Measurements from ENCODE around the gene LYAR.

LYAR gene

DNA sequence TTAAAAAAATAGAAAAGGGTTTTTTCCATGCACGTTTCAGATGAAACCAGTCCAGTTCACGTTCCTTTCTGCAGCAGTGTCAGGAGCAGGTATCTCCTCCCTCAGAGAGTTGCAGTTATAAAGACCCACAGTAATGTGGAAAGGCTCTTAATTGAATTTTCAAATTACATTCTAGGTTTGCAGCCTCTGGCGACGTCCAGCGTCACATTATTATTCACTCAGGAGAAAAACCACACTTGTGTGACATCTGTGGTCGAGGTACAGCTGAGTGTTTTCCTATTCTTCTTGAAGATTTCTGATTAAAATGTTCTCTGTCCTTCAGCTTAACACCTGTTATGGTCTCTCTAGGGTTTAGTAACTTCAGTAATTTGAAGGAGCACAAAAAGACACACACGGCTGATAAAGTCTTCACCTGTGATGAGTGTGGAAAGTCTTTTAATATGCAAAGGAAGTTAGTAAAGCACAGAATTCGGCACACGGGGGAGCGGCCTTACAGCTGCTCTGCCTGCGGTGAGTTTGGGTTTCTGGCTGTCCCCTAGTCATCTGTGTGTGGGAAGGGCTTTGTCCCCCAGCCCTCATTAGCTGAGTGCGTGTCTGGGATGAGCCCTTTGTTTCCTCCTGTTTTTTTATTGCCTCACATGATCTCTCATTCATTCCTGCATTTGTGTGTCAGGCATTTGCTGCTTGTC, 25.7 kb upstream of the LYAR start:
- no peak for DNase-seq

DNA sequence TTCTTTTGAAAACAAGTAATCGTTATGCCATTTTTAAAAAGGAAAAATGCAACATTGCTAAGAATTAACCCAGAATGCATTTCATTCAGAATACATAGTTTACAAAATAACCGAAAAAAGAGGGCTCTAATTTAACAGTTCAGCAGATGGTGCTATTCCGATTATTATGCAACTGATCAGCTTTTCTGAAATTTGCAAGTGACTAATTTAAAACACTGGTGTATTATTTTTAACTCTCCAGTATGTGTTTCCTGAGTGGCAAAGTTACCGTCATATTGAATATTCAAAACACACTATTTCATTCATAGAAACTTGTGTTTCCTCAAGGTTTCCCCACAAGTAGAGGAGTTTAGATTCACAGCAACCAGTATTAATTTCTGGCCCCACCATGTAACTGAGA, 21.2 kb upstream of the LYAR start:
- DNase-seq: no peak

DNA sequence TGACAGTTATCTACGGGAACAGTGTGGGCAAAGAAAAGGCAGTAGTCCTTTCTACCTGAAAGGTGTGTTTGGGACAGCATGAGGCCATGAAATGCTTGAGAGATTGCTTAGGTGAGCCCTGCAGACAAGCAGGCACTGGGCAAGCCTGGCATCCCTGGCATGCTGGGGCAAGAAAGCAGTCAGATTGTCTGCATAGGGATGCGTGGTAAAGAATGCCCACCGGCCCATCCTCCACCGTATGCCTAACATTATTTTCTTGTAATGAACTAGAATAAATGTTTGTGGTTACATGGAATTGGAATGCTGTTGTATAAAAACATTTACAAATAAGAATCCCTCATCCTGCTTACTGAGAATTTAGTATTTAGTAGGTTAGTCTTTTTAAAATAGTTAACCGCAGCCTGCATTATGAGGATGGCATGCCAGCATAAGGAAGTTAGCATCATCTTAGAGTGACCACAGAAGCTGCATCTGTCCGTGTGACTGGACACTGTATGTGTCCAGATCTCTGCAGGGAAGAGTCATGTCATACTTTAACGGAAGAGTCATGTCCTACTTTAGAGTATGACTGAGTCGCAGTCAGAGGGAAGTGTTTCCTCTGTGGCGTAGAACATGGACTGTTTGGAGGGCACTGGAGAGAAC, 19.0 kb upstream of the LYAR start:
- no peak for DNase-seq

DNA sequence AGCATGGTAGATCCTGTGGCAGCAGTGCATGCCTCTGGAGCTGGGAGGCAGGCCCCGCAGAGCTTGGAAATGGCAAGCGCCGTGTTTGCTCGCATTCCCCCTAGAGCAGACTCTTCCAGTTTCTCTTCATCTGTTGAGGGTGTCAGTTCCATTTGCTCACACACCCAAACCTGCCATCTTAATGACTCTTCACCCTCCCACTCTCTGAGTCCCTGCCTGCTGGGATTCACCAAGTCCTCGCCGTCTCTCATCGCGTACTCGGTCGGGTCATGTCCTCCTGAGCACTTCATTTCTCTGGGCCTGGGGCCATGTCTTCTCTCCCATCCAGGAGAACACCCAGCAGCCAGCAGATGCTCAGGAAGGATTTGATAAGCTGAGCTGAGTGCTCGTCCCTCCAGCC, 17.0 kb upstream of the LYAR start:
- no peak for DNase-seq

DNA sequence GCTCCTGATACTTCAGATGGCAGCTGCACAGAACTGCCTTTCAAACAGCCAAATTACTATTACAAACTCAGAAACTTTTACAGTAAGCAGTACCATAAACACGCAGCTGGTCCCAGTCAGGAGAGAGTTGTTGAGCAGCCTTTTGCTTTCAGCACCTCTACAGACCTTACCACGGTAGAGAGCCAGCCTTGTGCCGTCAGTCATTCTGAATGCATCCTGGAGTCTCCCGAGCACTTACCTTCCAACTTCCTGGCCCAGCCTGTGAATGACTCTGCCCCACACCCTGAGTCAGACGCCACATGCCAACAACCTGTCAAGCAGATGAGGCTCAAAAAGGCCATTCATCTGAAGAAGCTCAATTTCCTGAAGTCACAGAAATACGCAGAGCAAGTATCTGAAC, 12.5 kb upstream of the LYAR start:
- DNase-seq: no peak

DNA sequence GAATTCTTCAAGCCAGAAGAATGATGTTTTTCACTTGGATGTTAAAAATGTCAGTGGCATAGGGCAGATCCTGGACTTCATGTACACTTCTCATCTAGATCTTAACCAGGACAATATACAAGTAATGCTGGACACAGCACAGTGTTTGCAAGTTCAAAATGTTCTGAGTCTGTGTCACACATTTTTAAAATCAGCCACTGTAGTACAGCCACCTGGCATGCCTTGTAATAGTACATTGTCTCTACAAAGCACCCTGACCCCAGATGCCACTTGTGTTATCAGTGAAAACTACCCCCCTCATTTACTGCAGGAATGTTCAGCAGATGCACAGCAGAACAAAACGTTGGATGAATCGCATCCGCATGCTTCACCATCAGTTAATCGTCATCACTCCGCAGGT, 12.0 kb upstream of the LYAR start:
- no peak for DNase-seq

DNA sequence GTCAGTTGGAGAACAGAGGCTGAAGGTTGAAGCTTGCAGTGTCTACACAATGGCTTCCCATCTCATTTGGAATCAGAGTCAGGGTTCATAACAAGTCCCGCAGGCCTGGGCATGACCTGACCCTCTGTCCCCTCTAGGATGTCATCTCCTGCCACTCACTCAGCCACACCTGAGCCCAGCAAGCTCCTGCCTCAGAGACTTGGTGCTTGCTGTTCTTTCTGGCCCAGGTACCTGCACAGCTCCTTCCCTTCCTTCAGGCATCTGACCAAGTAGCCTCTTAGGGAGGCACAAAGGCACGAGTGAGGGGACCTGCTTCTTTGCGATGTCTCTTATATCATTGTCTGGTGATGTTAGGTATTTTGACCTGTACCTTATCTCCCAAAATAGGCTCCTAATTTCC, 9.1 kb upstream of the LYAR start:
- DNase-seq: no peak

DNA sequence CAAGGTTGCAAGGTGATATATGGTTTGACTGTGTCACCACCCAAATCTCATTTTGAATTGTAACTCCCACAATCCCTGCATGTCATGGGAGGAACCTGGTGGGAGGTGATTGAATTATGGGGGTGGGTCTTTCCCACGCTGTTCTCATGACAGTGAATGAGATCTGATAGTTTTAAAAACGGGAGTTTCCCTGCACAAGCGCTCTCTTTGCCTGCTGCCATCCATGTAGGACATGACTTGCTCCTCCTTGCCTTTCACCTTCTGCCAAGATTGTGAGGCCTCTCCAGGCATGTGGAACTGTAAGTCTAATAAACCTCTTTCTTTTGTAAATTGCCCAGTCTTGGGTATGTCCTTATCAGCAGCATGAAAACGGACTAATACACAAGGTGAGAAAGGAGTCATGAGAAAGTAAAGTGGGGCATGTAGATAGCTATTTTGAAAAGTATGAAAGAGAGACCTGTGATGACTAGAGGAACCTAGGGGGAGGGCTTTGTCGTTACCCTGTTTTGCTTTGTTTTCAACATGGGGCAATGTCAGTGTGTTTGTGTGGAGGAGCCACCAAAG, 6.4 kb upstream of the LYAR start:
- no peak for DNase-seq

DNA sequence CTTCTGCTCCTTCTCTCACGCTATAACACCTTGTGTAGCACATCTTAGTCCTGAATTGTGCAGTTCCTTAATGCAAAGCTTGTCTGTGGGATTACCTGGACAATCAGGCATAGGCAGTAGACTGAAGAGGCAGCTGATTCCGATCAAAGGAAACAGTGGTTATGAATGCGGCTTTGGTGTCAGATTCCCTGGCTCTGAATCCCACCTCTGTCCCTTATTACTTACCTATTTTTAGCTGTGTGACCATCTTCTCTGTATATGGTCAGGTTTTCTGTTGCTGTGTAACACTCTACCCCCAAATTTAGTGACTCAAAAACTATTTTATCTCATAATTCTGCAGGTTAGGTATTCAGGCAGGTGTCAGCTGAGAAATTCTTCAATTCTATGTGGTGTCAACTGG, 3.3 kb upstream of the LYAR start:
- no peak for DNase-seq

DNA sequence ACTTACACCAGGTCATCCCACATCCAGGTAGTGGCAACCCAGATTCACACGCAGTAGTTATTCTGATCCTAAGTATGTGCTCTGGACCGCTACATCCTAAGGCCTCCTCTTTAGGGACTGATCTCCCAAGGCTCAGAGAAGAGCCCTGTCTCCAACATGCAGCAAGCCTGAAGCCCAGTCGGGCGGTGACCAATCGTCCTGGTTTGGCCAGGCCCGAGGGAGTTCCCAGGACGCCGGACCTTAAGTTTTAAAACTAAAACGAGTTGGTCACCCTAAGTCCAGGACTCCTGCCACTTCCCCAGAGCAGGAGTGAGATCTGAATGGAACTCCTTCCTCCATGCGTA, 385 bp downstream of the LYAR start:
- no peak for DNase-seq

DNA sequence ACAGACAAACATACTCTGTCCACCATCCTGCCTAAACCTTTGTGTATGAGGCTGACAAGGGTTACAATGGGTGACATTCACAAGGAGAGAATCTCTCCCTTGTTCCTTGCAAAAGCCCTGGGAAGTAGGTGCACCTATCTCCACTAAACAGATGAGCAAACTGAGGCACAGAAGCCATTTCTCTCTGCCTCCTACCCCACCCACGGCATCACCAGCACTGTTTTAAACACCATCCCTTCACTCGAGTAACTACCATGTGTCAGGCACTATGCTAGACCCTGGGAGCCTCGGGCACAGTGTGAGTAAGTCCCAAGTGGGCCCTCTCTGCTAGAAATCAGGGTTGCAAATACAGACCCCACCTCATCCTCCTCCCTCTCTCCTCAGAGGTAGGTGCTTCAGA, 899 bp downstream of the LYAR start:
- no peak for DNase-seq

DNA sequence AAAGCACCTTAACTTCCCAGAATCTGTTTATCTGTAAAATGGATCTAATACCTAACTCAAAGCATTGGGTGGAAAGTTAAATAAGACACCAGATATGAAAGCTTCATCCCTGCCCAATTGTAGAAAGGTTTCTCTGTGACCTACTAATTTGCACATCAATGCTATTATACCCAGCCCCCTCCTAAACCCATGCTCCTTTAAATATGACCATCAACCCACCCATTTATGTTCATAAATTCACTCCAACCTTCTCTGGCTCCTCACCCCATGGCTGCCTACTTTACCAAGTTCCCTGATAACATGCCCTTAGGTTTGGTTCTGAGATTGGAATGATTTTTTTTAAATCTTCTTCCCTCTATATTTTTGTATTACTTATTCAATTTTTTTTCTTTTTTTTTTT, 1.9 kb downstream of the LYAR start:
- DNase-seq: no peak

DNA sequence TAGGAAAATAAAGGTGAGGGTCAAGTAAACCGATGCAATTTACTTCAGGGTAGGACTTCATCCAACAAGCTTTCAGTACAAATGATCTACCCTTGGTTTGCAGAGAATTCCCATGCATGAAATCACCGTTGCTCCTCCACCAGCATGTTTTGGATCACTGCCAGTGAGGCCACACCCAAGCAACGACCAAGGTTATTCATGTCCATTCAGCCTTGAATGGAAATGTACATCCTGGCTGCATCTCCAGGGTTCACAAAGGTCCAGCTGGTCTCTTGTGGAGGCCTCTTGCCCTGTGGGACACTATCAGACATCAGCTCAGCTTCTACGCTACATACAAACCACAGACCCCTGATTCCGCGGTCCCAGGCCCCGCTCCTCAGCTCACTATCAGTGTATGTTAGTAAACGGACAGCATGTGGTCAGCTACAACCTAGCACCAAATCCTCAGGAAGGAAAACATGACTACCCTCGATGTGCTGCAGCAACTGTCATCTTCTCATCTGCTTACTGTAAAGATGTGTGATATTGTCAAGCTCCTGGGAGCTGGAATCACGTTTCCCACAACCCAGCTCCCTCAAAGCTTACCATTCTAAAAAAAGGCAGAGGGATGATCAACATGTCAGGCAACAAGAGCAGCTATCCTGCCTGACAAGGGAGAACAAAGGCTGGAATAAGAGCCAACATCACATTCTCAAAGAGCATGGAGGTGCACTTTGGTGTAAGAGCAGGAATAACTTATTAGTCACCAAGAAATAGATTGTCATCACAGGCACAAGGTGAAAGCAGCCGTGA, 4.9 kb downstream of the LYAR start:
- DNase-seq: no peak

DNA sequence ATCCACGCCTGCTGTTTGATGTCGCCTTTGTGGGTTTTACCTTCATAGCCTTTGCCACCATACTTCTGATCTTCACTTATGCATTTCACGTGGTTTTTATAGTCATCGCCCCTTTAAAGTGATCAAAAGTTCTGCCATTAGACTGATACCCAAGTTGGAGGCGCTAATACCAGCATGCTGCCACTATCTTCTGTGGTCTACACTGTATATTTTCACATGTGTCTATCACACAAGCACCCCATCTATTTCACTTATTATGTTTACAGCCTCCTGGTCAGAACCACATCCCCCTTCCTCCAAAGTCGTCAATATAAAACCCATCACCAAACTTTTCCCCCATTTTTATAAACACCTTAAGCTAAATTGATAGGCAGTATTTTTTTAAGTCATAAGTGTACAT, 8.2 kb downstream of the LYAR start:
- no peak for DNase-seq

DNA sequence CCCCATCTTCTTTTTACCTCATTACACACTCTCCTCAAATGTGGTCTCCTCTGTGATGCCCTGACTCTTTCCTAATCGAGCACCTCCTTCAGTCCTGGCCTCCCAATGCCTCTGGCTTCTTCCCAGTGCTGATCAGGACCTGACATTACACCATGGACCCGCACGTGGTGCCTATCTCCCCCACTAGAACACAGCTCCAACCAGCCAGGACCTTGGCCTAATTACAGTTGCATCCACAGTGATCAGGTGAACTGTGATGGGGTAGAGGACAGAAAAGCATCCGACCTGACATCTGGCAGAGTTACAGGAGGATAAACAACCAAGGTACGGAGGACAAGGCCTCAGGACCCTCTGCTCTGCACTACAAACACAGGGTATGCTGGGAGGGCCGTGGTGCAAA, 12.4 kb downstream of the LYAR start:
- no peak for DNase-seq

DNA sequence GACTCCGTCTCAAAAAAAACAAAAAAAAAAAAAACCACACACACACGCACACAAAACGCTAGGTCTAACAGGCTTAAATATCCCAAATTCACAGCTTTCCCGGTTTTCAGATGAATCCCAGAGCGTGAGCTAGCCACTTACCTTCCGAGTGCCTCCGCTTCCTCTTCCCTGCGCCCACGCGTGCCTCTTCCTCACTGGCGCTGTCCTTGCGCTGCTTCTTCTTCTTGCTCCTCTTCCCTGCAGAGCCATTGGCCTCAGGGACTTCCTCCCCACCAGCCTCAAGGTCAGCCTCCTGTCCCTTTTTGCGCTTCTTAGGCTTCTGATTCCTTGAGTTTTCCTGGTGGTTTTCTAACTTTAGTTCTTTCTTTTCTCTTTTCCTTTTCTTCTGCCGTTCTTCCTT, 15.7 kb downstream of the LYAR start:
- no peak for DNase-seq

DNA sequence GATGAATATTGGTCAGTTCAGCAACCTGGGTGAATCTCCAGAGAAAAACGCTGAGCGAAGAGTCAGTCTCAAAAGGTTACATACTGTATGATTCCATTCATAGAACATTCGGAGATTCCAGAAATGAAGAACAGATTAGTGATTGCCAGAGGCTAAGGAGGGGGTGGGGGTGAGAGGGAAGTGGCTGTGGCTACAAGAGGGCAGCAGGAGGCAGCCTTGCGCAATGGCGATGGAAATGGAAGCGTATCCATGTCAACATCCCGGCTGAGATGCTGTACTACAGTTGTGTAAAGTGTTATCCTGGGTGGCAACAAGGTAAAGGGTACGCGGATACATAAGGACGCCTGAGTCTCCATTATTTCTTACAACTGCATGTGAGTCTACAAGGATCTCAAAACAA, 18.0 kb downstream of the LYAR start:
- no peak for DNase-seq

DNA sequence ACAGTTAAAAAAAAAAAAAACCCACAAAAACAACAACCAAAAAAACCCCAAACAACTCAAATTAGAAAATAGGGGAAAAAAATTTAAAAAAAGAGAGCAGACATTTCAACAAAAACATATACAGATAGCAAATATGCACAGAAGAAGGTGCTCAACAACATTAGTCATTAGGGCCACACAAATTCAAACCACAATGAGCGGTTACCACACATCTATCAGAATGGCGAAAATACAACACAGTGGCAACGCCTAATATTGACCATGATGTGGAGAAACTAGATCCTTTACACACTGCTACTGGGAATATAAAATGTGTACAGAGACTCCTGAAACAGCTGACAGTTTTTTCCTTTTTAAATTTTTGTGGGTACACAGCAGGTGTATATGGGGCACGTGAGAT, 19.4 kb downstream of the LYAR start:
- DNase-seq: no peak

DNA sequence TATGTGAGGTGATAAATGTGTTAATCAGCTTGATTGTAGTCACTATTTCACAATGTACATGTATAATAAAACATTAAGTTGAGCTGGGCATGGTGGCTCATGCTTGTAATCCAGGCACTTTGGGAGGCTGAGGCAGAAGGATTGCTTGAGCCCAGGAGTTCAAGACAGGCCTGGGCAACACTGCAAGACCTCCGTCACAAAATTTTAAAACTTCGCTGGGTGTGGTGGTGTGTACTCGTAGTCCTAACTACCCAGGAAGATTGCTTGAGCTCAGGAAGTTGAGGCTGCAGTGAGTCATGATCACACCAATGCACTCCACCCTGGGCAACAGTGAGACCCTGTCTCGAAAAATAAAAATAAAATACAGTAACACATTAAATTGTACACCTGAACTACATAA, 20.1 kb downstream of the LYAR start:
- no peak for DNase-seq

DNA sequence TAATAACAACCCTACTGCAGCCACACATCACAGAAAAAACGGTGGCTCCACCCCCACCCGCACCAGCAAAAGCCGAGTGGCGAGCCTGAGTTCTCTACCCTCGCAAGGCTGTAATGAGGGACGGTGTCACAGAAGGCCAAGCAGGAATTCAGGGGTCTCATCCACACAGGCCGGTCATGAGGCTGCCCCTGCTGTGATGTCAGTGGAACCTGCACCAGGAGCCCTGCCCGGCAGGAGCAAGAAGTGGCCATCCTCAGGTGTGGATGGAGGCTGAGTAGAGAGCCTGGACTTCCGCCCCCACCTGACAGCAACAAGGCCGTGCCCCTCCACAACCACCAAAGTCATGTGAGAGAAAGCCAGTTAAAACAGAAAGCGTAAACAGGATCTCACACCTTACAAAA, 20.6 kb downstream of the LYAR start:
- no peak for DNase-seq

DNA sequence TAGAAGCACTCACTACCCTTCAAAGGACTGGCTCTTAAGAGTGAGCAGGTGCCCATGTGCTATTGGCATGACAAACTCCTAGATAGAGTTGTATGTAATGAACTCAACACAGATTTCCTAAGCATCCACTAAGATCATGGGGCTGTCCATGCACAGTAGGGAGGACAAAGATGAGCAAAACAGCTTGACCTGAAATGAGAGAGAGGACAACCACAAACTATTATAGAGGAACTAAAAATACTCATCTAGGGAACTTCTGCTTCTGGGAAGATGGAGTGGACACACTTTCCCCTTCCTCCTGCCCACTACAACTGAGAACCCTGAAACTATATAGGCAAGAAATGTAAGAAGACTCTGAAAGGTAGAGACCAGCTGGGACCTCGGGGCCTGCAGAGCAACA, 21.2 kb downstream of the LYAR start:
- DNase-seq: no peak

DNA sequence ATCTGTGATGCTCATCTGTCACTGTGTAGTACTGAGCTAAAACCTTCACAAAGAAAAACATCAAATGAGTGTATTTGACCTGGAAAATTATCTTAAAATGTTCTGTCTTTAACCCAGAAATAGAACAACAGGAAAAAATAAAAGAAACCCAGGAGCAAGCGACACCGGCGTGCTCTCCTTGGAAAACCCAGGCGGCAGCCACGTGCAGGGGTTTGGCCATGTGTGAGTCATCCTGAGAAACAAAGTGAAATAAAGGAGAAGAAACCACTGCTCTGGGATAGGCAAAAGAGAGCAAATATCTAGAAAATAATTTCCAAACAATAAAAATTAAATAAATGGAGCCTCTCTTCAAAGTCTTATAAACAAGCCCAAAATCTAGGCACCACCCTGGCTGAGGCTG, 22.0 kb downstream of the LYAR start:
- DNase-seq: no peak

DNA sequence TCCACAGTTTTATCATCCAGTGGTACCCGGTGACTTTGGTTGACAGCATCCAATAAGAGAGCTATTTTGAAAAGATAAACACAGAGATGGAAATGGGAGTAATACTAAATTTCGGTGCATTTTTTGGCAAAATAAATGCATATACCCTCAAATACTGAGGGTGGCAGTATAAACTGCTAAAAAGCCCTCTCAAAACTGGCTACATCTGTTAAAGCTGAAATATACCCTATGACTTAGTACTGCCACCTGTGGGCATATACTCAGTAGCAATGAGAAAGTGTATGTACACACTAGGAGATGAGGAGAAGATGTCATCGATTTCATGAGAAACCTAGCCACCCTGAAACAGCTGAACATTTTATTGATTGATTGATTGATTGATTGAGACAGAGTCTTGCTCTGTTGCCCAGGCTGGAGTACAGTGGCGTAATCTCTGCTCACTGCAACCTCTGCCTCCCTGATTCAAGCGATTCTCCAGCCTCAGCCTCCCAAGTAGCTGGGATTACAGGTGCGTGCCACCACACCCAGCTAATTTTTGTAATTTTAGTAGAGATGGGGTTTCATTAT, 29.7 kb downstream of the LYAR start:
- no peak for DNase-seq
